HG02798 (cell line): ENCODE data around the gene AMOTL1.
"Not testable (repeated sequence)": the region's sequence is repeated elsewhere in the genome, so short reads cannot be mapped to it uniquely, and the experiment has no call there.

Source experiments
- ATAC-seq: cut with Tn5 transposase; IDR thresholded peaks from one replicate; pipeline ENCODE4 v1.9.1; 2021; ENCODE audit warnings: mild to moderate bottlenecking; ENCODE audit not compliant: unreplicated experiment, poor library complexity

AMOTL1 gene

DNA sequence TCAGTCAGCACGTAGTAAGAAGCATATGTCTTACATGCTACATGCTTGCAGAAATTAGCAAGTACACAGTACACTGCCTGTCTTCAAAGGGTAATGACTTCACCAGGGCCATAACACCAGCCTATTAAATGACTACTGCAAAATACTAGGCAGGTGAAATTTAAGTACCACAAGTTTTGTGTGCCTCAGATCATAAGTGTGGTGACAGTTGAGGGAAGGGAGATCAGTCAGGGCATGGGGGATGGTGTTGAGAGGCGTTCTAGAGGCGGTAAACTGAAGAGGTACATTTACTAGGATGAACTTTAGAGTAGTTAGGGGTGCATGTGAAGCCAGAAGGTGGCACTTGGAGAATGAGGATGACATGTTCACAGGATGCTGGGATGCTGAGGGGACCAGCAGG, 22.0 kb downstream of the AMOTL1 start:
- no peak for ATAC-seq

- ATAC-seq, result no peak
Measured at GRCh38 chr11:94790661-94791180, 22.6 kb downstream of the AMOTL1 start.

DNA sequence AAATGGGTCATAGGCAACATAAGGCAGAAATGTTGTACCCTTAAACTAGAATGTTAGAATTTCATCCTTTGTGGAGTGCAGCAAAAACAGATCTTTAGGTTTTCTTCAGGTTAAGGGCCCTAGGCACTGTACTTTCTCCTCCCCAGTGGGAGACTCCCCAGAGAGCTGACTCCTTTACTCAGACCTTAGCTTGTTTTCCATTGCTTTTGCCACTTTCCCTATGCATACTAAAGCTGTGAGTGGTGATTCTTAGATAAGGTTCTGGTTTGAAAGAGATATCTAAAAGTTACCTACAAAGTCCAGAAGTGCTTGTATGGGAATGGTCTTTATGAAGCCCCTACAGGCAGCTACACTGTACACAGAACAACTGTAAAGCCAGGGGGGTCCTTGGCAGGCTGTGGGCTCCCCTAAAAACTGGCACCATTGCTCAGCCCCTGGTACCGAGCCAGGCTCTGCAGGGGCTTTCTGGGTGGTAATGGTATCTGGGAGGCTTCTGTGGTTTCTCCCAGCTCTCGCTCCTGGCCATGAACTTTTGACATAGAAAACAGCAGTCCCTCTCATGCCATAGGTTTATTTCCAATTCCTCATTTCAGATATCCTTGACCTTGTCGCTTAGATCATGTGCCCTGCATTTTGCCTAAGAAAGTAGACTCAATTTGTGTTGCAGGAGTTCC, 23.2 kb downstream of the AMOTL1 start:
- ATAC-seq, result no peak

GRCh38 chr11:94791942-94792341, 23.8 kb downstream of the AMOTL1 start:
- not testable (repeated sequence) for ATAC-seq

GRCh38 chr11:94792451-94792850, 24.3 kb downstream of the AMOTL1 start:
- no peak for ATAC-seq

- no peak for ATAC-seq
Measured at GRCh38 chr11:94793002-94793401, 24.8 kb downstream of the AMOTL1 start.

DNA sequence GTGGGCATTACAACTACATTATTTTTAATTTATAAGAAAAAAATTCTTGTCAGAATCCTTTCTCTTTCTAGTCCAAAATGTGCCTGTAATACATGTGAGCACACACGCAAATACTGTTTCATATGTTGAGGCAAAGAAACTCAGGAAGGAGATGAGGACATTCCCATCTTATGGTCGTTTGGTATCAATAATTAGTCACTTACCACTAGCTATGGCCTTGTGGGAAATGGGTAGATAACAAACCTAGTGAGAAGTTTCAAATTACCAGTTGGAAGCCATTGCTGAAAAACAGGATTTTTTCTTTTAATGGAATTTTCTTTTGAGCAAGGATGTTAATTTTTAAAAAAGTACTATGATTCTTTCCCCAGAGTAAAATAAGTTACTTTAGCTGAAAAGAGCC, 25.7 kb downstream of the AMOTL1 start:
- no peak for ATAC-seq

GRCh38 chr11:94794287-94795168, 26.4 kb downstream of the AMOTL1 start:
- no peak for ATAC-seq

- ATAC-seq, result no peak
Measured at GRCh38 chr11:94795476-94796189, 27.5 kb downstream of the AMOTL1 start.

GRCh38 chr11:94796190-94796580, 28.0 kb downstream of the AMOTL1 start:
- no peak for ATAC-seq

GRCh38 chr11:94796863-94797262, 28.7 kb downstream of the AMOTL1 start:
- no peak for ATAC-seq

DNA sequence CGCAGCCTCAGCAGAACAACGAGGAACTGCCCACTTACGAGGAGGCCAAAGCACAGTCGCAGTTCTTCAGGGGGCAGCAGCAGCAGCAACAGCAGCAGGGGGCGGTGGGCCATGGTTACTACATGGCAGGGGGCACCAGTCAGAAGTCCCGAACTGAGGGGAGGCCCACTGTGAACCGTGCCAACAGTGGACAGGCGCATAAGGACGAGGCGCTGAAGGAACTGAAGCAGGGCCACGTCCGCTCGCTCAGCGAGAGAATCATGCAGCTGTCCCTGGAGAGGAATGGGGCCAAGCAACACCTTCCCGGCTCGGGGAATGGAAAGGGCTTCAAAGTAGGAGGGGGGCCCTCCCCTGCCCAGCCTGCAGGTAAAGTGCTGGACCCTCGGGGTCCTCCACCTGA, 31.6 kb downstream of the AMOTL1 start:
- no peak for ATAC-seq

GRCh38 chr11:94800414-94800813, 32.3 kb downstream of the AMOTL1 start:
- no peak for ATAC-seq

GRCh38 chr11:94801866-94802460, 33.8 kb downstream of the AMOTL1 start:
- no peak for ATAC-seq

- no peak for ATAC-seq
Measured at GRCh38 chr11:94802501-94802900, 34.3 kb downstream of the AMOTL1 start.

- ATAC-seq, result no peak
Measured at GRCh38 chr11:94803491-94803890, 35.3 kb downstream of the AMOTL1 start.

GRCh38 chr11:94804874-94805273, 36.7 kb downstream of the AMOTL1 start:
- ATAC-seq, result no peak

DNA sequence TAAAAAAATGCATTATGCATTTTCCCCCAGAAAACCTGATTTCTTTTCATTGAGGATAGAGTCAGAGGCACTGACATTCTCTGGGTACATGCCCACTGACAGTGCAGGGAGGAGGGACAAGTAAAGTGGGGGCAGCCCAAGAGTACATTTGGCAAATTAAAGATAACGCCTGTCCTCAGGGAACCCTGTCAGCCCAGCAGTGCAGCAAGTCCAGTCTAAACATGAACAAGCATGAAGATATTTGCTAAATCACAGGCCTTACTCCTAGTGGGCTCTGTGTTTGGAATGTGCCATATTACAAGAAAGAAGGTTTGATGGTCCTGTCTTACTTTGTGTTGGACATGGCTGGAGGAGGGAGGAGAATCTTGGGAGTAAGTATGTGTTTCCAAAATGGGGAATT, 37.9 kb downstream of the AMOTL1 start:
- ATAC-seq, result no peak

DNA sequence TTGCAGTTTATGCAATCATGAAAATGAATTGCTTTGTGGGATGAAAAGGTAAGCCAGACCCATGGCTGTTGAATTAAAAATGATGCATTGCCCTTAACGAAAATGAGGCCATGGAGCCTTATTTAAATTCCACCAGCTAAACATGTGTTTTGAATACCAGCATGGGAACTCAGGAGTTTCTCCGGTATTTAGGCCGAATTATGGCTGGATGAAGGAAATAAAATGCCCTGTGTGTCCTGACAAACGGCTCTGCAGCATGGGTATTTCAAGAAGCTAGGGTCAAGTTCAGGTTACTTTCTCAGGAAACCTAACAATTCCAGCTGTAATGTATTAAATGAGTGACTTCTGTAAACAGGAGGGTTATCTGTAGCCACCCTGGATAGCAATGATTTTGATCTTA, 38.3 kb downstream of the AMOTL1 start:
- no peak for ATAC-seq

DNA sequence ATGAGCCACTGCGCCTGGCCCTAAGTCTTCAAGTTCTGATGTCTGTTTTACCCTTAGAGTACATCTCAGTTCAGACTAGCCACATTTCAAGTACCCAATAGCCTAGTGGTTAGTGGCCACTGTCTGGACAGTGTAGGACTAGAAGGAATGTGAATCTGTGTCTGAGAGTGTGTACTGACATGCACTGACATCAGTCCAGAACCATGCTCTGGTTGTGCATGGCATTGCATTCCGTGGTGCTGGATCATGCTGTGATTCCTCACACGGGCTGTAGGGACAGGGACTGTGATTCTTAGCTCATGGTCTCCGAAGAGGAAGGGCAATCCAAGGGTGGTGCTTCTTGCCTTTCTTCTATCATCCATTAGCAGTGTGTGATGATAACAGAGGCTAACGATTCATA, 41.1 kb downstream of the AMOTL1 start:
- no peak for ATAC-seq
